KMS-11 (cell line): ENCODE data around the gene SPRY2.

Experiments
- H2AFZ ChIP-seq: fragments of 200-600 bp; sonication (generic); 2 replicates; pipeline ENCODE4 v1.6.1; 2016; ENCODE audit warnings: antibody characterized with exemption, mixed run types, low read depth
- H3K27ac ChIP-seq: fragments of 200-600 bp; sonication (generic); 2 replicates; pipeline ENCODE4 v1.6.1; 2016; ENCODE audit warnings: mild to moderate bottlenecking, mixed run types
- H3K27me3 ChIP-seq: fragments of 200-600 bp; sonication (generic); 2 replicates; pipeline ENCODE4 v1.6.1; 2017; ENCODE audit warnings: mild to moderate bottlenecking, low read depth, mixed run types, moderate library complexity; ENCODE audit not compliant: insufficient read depth
- H3K36me3 ChIP-seq: fragments of 200-600 bp; sonication (generic); 2 replicates; pipeline ENCODE4 v1.6.1; 2017; ENCODE audit warnings: mild to moderate bottlenecking, mixed run types; ENCODE audit not compliant: insufficient read depth
- H3K4me1 ChIP-seq: fragments of 200-600 bp; sonication (generic); 2 replicates; pipeline ENCODE4 v1.6.1; 2016; ENCODE audit warnings: mild to moderate bottlenecking, low read depth, mixed run types; ENCODE audit not compliant: poor library complexity, severe bottlenecking
- H3K4me2 ChIP-seq: fragments of 200-600 bp; sonication (generic); 2 replicates; pipeline ENCODE4 v1.7.0; 2016; ENCODE audit warnings: mild to moderate bottlenecking, mixed run types
- H3K4me3 ChIP-seq: fragments of 200-600 bp; sonication (generic); IDR thresholded peaks from 2 replicates; pipeline ENCODE4 v1.6.1; 2017; ENCODE audit warnings: low read depth, low read length, mixed read lengths; ENCODE audit not compliant: insufficient read depth
- H3K79me2 ChIP-seq: fragments of 200-600 bp; sonication (generic); 2 replicates; pipeline ENCODE4 v1.6.1; 2016; ENCODE audit warnings: low read depth, mixed run types; ENCODE audit not compliant: insufficient read depth
- H3K9ac ChIP-seq: fragments of 200-600 bp; sonication (generic); 2 replicates; pipeline ENCODE4 v1.6.1; 2016; ENCODE audit warnings: mild to moderate bottlenecking, mixed run types
- H4K20me1 ChIP-seq: fragments of 200-600 bp; sonication (generic); 2 replicates; pipeline ENCODE4 v1.6.1; 2016; ENCODE audit warnings: mild to moderate bottlenecking, mixed run types; ENCODE audit not compliant: insufficient read depth
- TF ChIP-seq, protein P1 (sequence below): fragments of 200-600 bp; sonication (generic); conservative IDR thresholded peaks from 2 replicates; pipeline ENCODE4 v1.6.1; 2017; ENCODE audit warnings: low read depth, mild to moderate bottlenecking, antibody characterized with exemption, low read length, moderate library complexity, mixed read lengths

SPRY2 gene

DNA sequence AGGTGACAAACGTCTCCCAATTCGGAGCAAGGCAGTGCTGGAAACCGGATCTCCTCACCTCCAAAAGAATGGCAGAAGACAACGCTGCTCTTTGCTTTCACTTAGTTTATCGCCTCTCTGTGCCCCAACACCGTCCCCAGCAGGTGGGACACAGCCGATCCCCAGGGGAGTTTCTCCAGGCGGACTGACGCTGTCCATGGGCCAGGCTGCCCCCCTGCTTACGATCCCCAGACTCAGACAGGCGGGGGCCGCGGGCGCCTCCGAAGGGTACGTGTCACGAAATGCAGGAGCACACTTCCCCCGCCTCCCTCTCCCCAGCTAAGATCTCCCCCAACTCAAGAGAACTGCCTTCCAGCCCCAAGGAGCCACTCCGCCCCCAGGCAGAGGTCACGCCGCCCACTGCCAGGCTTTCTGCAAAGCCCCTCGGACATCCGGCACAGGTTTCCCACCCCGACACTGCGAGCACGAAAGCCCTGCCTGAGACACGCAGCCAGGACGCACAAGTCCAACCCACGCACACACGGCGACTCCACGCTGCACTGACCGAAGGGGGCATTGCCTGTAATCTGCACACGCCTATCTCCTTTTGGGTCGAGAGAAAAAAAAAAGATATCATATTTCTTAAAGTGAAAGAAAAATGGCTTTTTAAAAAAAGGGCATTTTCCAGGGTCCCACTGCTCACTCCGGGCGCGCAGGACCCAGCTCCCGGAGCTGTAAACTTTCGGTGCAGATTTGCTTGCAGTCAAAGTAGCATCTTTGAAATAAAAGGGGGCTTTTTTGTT, 2.0 kb downstream of the SPRY2 start:
- H3K4me2 ChIP-seq = peak overlapping the region; percentile 62
- H3K27me3 ChIP-seq = no peaks in the 10 kb centered on the region
- H2AFZ ChIP-seq = peak overlapping the region; percentile 78
- H3K4me3 ChIP-seq = no peak overlapping the region
- TF ChIP-seq, protein P1, sequence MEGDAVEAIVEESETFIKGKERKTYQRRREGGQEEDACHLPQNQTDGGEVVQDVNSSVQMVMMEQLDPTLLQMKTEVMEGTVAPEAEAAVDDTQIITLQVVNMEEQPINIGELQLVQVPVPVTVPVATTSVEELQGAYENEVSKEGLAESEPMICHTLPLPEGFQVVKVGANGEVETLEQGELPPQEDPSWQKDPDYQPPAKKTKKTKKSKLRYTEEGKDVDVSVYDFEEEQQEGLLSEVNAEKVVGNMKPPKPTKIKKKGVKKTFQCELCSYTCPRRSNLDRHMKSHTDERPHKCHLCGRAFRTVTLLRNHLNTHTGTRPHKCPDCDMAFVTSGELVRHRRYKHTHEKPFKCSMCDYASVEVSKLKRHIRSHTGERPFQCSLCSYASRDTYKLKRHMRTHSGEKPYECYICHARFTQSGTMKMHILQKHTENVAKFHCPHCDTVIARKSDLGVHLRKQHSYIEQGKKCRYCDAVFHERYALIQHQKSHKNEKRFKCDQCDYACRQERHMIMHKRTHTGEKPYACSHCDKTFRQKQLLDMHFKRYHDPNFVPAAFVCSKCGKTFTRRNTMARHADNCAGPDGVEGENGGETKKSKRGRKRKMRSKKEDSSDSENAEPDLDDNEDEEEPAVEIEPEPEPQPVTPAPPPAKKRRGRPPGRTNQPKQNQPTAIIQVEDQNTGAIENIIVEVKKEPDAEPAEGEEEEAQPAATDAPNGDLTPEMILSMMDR = no peak
- peaks cover 4% of the 10 kb centered on the region for H3K4me1 ChIP-seq
- no peaks in the 10 kb centered on the region for H3K36me3 ChIP-seq
- no peak overlapping the region for H3K27ac ChIP-seq
- H3K9ac ChIP-seq = peak overlapping the region; percentile 15; the same call in 1 of the 2 replicates
- no peaks in the 10 kb centered on the region for H4K20me1 ChIP-seq
- H3K79me2 ChIP-seq = no peaks in the 10 kb centered on the region

DNA sequence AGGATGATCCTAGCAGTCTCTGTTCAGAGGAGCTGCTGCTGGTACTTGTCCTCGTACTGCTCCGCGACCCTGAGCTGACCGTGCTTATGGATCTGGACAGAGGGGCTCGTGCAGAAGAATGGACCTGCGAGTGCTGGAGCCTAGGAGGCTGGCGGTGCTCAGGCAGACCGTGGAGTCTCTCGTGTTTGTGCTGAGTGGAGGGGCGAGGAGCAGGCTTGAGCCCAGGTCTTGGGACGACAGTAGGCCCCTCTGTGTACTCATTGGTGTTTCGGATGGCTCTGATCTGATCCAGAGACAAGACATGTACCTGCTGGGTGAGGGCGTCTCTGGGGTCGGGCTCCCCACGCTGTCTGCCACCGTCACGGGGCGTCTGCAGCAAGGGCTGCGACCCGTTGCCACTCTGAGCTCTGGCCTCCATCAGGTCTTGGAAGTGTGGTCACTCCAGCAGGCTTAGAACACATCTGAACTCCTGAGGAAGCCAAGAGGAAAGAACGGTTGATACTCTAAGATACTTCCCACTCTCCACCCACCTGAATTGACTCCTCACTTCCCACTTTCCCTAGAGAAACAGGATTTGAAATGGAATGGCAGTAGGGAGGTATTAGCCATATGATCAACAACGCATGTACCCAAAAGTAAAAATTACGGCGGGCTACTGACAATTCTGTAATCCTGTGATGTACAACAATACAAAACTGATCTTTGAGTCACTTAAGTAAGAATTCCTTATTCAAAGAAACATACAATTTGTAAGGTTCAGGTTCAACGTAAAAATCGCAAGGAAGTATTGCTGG, 3.4 kb downstream of the SPRY2 start:
- H3K27ac ChIP-seq = no peak overlapping the region
- no peaks in the 10 kb centered on the region for H4K20me1 ChIP-seq
- H3K27me3 ChIP-seq = no peaks in the 10 kb centered on the region
- no peak overlapping the region for H3K9ac ChIP-seq
- H3K4me1 ChIP-seq = no peaks in the 10 kb centered on the region
- no peaks in the 10 kb centered on the region for H3K36me3 ChIP-seq
- no peaks in the 10 kb centered on the region for H3K79me2 ChIP-seq
- no peak overlapping the region for H3K4me3 ChIP-seq
- no peak overlapping the region for H3K4me2 ChIP-seq
- H2AFZ ChIP-seq = no peak overlapping the region
- TF ChIP-seq, protein P1 = no peak

DNA sequence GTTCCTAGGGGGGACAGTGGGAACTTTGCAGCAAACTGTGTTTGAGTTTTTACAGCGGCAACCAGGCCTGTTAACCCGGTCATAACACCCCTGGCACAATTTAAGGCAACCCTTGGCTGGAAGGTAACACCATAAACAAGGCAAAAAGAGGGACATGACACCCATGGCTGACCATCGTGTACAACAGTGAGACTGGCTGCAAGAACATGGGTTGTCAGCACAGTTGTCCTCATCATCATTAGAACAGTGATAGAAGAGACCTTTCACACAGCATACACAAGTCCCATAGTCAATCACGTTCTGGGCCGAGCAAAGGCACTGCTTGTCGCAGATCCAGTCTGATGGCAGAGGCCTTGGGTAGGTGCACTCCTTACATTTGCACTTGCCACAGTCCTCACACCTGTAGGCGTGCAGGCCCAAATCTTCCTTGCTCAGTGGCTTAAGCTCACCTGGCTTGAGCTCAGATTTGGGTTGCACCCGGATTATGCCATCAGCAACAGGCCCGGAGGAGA, 4.1 kb downstream of the SPRY2 start:
- H3K4me3 ChIP-seq = no peak overlapping the region
- H3K4me1 ChIP-seq = no peaks in the 10 kb centered on the region
- H3K9ac ChIP-seq = no peak overlapping the region
- no peak overlapping the region for H2AFZ ChIP-seq
- H3K4me2 ChIP-seq = no peak overlapping the region
- H3K27ac ChIP-seq = no peak overlapping the region
- H4K20me1 ChIP-seq = no peaks in the 10 kb centered on the region
- TF ChIP-seq, protein P1 = no peak
- H3K79me2 ChIP-seq = no peaks in the 10 kb centered on the region
- H3K36me3 ChIP-seq = no peaks in the 10 kb centered on the region
- H3K27me3 ChIP-seq = no peaks in the 10 kb centered on the region

DNA sequence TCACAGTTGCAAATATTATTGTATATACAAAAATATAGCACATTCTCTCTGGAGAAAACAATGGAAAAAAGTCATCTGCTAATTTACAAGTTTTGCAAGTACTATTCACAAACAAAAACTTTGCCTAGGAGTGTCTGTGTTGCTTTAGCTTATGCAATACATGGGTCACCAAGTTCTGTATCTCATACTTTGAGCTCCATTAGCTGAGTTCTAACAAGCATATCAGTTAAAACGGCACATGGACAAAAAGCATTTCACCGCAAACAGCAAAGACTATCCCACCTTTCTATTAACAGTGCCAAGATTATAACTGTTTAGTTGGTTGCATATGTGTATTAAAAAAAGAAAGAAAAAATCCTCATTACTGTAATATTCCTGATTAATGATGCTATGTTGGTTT, 4.6 kb downstream of the SPRY2 start:
- Histone ChIP-seq H3K9ac (no peak overlapping the region), H3K4me3 (no peak overlapping the region), H3K4me1 (no peaks in the 10 kb centered on the region), H3K27ac (no peak overlapping the region), H3K79me2 (no peaks in the 10 kb centered on the region), H2AFZ (no peak overlapping the region), H4K20me1 (no peaks in the 10 kb centered on the region), H3K27me3 (no peaks in the 10 kb centered on the region), H3K36me3 (no peaks in the 10 kb centered on the region), H3K4me2 (no peak overlapping the region)
- TF ChIP-seq, protein P1 = no peak
